HG03139 (cell line): ENCODE data around the gene SLC34A1.
A peak's percentile ranks its signal among the peaks of the same experiment; 100 is the strongest.
"Not testable (repeated sequence)": the region's sequence is repeated elsewhere in the genome, so short reads cannot be mapped to it uniquely, and the experiment has no call there.

ENCODE experiments used
- ATAC-seq: cut with Tn5 transposase; IDR thresholded peaks from one replicate; pipeline ENCODE4 v1.9.1; 2021; ENCODE audit not compliant: unreplicated experiment

The SLC34A1 gene

GRCh38 chr5:177367981-177368868 lies 16.0 kb upstream of the SLC34A1 start:
- ATAC-seq = no peak

- ATAC-seq = no peak
These were observed 15.2 kb upstream of the SLC34A1 start for GRCh38 chr5:177368869-177369644.

GRCh38 chr5:177369645-177370440 lies 14.4 kb upstream of the SLC34A1 start:
- no peak for ATAC-seq

GRCh38 chr5:177370488-177371119 lies 13.6 kb upstream of the SLC34A1 start:
- ATAC-seq = peak; percentile 70

- ATAC-seq = no peak
These were observed 12.9 kb upstream of the SLC34A1 start for GRCh38 chr5:177371120-177372033.

- no peak for ATAC-seq
These were observed 12.0 kb upstream of the SLC34A1 start for GRCh38 chr5:177372034-177372896.

- ATAC-seq = no peak
These were observed 11.3 kb upstream of the SLC34A1 start for GRCh38 chr5:177372910-177373309.

- ATAC-seq = no peak
These were observed 10.4 kb upstream of the SLC34A1 start for GRCh38 chr5:177373806-177374205.

GRCh38 chr5:177374211-177374610 lies 10.0 kb upstream of the SLC34A1 start:
- ATAC-seq = no peak

- not testable (repeated sequence) for ATAC-seq
These were observed 8.7 kb upstream of the SLC34A1 start for GRCh38 chr5:177375516-177375915.

GRCh38 chr5:177376107-177376506 lies 8.1 kb upstream of the SLC34A1 start:
- no peak for ATAC-seq

GRCh38 chr5:177377851-177378776 lies 6.1 kb upstream of the SLC34A1 start:
- no peak for ATAC-seq

GRCh38 chr5:177378884-177379883 lies 5.0 kb upstream of the SLC34A1 start:
- ATAC-seq = no peak

GRCh38 chr5:177380805-177381126 lies 3.5 kb upstream of the SLC34A1 start:
- no peak for ATAC-seq

GRCh38 chr5:177382423-177383029 lies 1.7 kb upstream of the SLC34A1 start:
- ATAC-seq = no peak

- no peak for ATAC-seq
These were observed 1.1 kb upstream of the SLC34A1 start for GRCh38 chr5:177383181-177383580.
